ENCODE data around the gene RFXANK.

Gene RFXANK

DNA sequence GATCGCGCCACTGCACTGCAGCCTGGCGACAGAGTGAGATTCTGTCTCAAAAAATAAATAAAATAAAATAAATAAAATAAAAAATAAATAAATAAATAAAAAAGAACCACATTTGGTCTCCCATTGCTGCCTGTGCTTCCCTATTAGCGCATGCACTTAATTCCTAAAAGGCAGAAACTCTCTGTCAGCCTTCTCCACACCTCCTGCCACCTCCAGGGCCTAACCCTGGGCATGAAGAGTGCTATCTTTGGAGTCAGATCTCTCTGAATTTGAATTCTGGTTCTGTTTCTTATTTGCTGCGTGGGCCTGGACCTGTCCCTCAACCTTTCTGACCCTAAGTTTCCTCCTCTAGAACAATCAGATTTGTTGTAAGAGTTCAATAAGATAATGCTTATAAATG is 31.0 kb downstream of the RFXANK start:
- TF ChIP-seq SIN3A (IDR thresholded peaks at IDR 0.05; ENCODE audit: borderline replicate concordance, insufficient read depth, low read length) (no peak), FOXP2 (optimal IDR thresholded peaks at IDR 0.05; ENCODE audit: borderline replicate concordance, extremely low read depth, extremely low read length, insufficient read depth) (no peak), TAF1 (IDR thresholded peaks at IDR 0.05; ENCODE audit: borderline replicate concordance, insufficient read depth, low read length) (no peak), POLR2AphosphoS5 (IDR thresholded peaks at IDR 0.05; ENCODE audit: low read depth, low read length) (no peak)
- TF ChIP-seq, protein P1, sequence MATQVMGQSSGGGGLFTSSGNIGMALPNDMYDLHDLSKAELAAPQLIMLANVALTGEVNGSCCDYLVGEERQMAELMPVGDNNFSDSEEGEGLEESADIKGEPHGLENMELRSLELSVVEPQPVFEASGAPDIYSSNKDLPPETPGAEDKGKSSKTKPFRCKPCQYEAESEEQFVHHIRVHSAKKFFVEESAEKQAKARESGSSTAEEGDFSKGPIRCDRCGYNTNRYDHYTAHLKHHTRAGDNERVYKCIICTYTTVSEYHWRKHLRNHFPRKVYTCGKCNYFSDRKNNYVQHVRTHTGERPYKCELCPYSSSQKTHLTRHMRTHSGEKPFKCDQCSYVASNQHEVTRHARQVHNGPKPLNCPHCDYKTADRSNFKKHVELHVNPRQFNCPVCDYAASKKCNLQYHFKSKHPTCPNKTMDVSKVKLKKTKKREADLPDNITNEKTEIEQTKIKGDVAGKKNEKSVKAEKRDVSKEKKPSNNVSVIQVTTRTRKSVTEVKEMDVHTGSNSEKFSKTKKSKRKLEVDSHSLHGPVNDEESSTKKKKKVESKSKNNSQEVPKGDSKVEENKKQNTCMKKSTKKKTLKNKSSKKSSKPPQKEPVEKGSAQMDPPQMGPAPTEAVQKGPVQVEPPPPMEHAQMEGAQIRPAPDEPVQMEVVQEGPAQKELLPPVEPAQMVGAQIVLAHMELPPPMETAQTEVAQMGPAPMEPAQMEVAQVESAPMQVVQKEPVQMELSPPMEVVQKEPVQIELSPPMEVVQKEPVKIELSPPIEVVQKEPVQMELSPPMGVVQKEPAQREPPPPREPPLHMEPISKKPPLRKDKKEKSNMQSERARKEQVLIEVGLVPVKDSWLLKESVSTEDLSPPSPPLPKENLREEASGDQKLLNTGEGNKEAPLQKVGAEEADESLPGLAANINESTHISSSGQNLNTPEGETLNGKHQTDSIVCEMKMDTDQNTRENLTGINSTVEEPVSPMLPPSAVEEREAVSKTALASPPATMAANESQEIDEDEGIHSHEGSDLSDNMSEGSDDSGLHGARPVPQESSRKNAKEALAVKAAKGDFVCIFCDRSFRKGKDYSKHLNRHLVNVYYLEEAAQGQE (IDR thresholded peaks at IDR 0.05; ENCODE audit: insufficient read depth in 1 of 2, low read depth in 2 of 2, low read length in 2 of 2), result no peak

DNA sequence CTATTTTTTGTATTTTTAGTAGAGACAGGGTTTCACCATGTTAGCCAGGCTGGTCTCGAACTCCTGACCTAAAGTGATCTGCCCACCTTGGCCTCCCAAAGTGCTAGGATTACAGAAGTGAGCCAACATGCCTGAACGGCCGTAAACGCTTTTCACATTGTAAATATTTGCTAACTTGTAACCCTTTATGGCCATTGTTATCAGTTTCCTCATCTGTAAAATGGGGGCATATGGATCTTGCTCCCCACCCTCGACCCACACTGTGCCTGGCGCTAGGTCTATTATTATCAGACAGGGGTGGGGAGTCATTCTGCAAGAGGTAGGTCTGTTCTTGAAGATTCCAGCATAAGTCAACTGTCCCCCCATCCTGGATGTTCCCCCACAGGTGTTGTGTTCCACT is 31.6 kb downstream of the RFXANK start:
- TF ChIP-seq FOXP2 (optimal IDR thresholded peaks at IDR 0.05; ENCODE audit: borderline replicate concordance, extremely low read depth, extremely low read length, insufficient read depth) (no peak), TAF1 (IDR thresholded peaks at IDR 0.05; ENCODE audit: borderline replicate concordance, insufficient read depth, low read length) (no peak), POLR2AphosphoS5 (IDR thresholded peaks at IDR 0.05; ENCODE audit: low read depth, low read length) (no peak), SIN3A (IDR thresholded peaks at IDR 0.05; ENCODE audit: borderline replicate concordance, insufficient read depth, low read length) (no peak)
- TF ChIP-seq, protein P1 (IDR thresholded peaks at IDR 0.05; ENCODE audit: insufficient read depth in 1 of 2, low read depth in 2 of 2, low read length in 2 of 2), result no peak

DNA sequence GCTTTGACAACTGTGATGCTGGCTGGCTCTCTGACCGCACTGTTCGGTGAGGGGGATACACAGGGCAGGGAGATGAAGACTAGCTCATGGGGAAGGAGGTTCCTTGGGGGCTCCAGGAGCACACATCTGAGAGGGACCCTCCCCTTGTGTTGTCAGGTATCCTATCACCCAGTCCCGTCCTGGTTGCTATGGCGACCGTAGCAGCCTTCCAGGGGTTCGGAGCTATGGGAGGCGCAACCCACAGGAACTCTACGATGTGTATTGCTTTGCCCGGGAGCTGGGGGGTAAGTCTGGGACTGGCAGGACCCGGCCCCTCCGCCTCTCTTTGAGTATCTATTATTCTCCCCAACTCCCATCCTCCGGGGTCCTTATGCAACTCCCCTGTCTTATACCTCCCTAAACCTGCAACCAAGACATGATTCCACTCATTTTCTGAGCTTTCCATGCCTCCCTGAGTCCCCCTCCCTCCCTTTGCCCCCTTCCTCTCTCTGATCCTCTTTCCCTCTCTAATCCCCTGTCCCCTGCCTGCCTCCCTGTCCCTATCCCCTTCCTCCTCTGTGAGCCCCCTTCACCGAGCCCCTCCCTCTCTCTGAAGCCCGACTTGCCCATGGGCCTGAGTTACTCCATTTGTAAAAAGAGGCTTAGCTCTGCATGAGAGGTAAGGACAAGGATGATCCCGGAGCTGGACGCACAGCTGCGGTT is 32.2 kb downstream of the RFXANK start:
- TF ChIP-seq POLR2AphosphoS5 (IDR thresholded peaks at IDR 0.05; ENCODE audit: low read depth, low read length) (no peak), FOXP2 (optimal IDR thresholded peaks at IDR 0.05; ENCODE audit: borderline replicate concordance, extremely low read depth, extremely low read length, insufficient read depth) (no peak), SIN3A (IDR thresholded peaks at IDR 0.05; ENCODE audit: borderline replicate concordance, insufficient read depth, low read length) (no peak), TAF1 (IDR thresholded peaks at IDR 0.05; ENCODE audit: borderline replicate concordance, insufficient read depth, low read length) (no peak)
- TF ChIP-seq, protein P1 (IDR thresholded peaks at IDR 0.05; ENCODE audit: insufficient read depth in 1 of 2, low read depth in 2 of 2, low read length in 2 of 2), result no peak

- no peak for TF ChIP-seq TAF1 (IDR thresholded peaks at IDR 0.05; ENCODE audit: borderline replicate concordance, insufficient read depth, low read length)
- no peak for TF ChIP-seq FOXP2 (optimal IDR thresholded peaks at IDR 0.05; ENCODE audit: borderline replicate concordance, extremely low read depth, extremely low read length, insufficient read depth)
Observed at GRCh38 chr19:19224852-19225494, 32.9 kb downstream of the RFXANK start.

DNA sequence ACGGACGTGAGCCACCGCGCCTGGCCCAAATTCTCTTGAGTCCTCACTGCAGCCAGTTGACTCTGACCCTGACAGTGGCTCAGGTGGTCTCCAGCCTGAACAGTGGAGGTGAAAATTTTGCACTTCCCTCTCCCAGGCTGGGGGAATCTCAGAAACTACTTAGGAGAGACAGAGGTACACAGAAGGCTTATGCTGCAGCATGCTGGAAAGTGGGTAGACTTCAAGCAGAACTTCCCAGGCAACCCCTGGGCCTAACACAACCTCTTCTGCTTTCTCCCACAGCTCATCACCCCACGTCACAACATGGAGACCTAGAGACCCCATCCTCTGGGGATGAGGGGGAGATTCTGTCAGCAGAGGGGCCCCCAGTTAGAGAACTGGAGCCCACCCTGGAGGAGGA is 34.1 kb downstream of the RFXANK start:
- TF ChIP-seq SIN3A (IDR thresholded peaks at IDR 0.05; ENCODE audit: borderline replicate concordance, insufficient read depth, low read length) (no peak), TAF1 (IDR thresholded peaks at IDR 0.05; ENCODE audit: borderline replicate concordance, insufficient read depth, low read length) (no peak), FOXP2 (optimal IDR thresholded peaks at IDR 0.05; ENCODE audit: borderline replicate concordance, extremely low read depth, extremely low read length, insufficient read depth) (no peak), POLR2AphosphoS5 (IDR thresholded peaks at IDR 0.05; ENCODE audit: low read depth, low read length) (no peak)
- TF ChIP-seq, protein P1 (IDR thresholded peaks at IDR 0.05; ENCODE audit: insufficient read depth in 1 of 2, low read depth in 2 of 2, low read length in 2 of 2), result no peak
